Osteocyte (in vitro differentiated cells): ENCODE measurements around the gene ARID3C. TPM values are rescaled to one million over a fixed set of nuclear protein-coding genes. Genes with fewer than 3 reads are reported as not detected.

Experiments used
- DNase-seq: peaks from one replicate; pipeline ENCODE4 v3.0.0; 2021; ENCODE audit warnings: mixed read lengths; ENCODE audit not compliant: unreplicated experiment; ENCODE audit errors: extremely low spot score
- H3K27ac Mint-ChIP-seq: one replicate; pipeline ENCODE4 v1.8.0; 2021; ENCODE audit warnings: mild to moderate bottlenecking, mixed read lengths; ENCODE audit not compliant: unreplicated experiment
- H3K27me3 Mint-ChIP-seq: one replicate; pipeline ENCODE4 v1.8.0; 2021; ENCODE audit warnings: mixed read lengths; ENCODE audit not compliant: unreplicated experiment
- H3K36me3 Mint-ChIP-seq: one replicate; pipeline ENCODE4 v1.8.0; 2021; ENCODE audit warnings: mixed read lengths; ENCODE audit not compliant: unreplicated experiment
- H3K4me1 Mint-ChIP-seq: one replicate; pipeline ENCODE4 v1.8.0; 2021; ENCODE audit warnings: mixed read lengths; ENCODE audit not compliant: unreplicated experiment
- H3K4me3 Mint-ChIP-seq: one replicate; pipeline ENCODE4 v1.8.0; 2021; ENCODE audit warnings: mild to moderate bottlenecking, moderate library complexity, mixed read lengths; ENCODE audit not compliant: unreplicated experiment
- H3K9me3 Mint-ChIP-seq: one replicate; pipeline ENCODE4 v1.8.0; 2021; ENCODE audit warnings: mixed read lengths; ENCODE audit not compliant: unreplicated experiment
- total RNA-seq: library from RNA; stranded (reverse); gene quantifications from 2 replicates; pipeline ENCODE4 v1.2.1, GENCODE V29; 2021
- TF ChIP-seq, protein P1 (sequence below): fragments of 200-600 bp; sonication (generic); IDR thresholded peaks from 2 replicates; pipeline ENCODE4 v1.5.0; 2021; ENCODE audit warnings: antibody characterized with exemption, mild to moderate bottlenecking, moderate library complexity

Gene ARID3C
- total RNA-seq, 1 donor from 2014 or later = not detected

DNA sequence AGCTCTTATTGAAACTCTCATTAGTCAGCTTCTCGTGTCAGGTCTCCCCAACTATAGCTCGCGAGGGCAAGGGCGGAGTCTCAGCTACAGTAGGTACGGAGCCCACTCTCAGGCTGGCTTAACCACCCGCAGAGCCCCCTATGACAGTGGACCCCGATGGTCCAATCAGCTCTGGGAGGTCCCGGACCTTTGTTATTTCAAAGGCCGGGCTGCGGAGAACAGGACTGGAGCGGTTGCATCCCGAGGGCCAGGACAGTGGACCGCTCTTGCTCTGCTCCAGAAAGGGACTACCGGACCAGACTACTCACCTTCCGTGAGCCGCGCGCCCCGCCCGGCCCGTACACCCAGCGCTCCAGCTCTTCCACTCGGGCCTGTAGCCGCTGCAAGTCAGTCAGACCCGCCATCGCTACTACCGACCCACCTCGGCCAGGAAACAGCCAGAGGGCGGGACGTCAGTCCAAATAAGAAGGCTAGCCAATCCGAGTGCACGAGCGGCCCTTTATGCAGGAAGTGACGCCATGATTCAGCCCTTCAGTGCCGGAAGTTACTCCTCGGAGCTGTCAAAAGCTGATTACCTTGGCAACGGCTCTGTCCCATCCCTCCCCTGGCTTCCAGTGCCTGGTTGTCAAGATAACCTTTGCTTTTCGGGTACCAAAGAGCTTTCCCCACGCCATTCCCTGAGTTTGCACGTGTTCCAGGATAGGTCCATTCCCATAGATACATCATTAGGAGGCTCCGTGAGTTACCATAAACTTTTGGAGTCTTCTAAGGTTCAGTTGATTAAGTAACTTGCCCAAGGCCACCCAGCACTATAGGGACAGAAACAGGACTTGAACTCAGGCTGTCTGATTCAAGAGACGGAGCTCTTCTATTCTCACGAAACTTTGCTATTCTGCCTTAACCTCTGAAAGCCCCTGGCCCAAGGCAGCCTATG, 8.5 kb downstream of the ARID3C start, which contains the start of gene DCTN3:
Gene DCTN3 (minus strand): TSS at position 435 of the 934 bp plus-strand sequence. CDS start 31 bp downstream, at position 404.
- Mint-ChIP-seq H3K27me3 (peaks cover 6% of the 10 kb centered on the region), H3K4me3 (peak within 1 kb of the TSS; percentile 91), H3K4me1 (peaks cover 18% of the 10 kb centered on the region), H3K27ac (peak within 1 kb of the TSS; percentile 62), H3K36me3 (peaks cover 9% of the 10 kb centered on the region), H3K9me3 (no peaks in the 10 kb centered on the region)
- DNase-seq = peak; percentile 97
- TF ChIP-seq, protein P1, sequence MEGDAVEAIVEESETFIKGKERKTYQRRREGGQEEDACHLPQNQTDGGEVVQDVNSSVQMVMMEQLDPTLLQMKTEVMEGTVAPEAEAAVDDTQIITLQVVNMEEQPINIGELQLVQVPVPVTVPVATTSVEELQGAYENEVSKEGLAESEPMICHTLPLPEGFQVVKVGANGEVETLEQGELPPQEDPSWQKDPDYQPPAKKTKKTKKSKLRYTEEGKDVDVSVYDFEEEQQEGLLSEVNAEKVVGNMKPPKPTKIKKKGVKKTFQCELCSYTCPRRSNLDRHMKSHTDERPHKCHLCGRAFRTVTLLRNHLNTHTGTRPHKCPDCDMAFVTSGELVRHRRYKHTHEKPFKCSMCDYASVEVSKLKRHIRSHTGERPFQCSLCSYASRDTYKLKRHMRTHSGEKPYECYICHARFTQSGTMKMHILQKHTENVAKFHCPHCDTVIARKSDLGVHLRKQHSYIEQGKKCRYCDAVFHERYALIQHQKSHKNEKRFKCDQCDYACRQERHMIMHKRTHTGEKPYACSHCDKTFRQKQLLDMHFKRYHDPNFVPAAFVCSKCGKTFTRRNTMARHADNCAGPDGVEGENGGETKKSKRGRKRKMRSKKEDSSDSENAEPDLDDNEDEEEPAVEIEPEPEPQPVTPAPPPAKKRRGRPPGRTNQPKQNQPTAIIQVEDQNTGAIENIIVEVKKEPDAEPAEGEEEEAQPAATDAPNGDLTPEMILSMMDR = no peak

DNA sequence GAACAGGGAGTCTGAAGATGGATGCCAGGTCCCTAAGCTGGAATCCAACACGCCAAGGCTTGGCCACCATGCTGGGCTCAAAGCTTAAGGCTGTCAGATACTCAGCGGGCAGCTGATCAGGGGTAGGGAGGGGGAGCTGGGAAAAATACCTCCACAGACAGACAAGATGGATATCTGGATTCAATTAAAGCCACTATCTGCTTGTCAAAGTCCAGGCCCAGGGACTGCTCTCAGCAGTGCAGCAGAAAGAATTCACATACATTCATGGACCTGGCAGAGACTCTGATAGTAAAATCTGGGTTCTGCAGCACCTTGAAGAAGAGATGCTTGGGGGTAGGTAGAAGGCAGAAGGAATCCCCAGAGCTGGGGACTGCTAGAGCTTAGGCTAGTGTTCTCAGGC, 13.7 kb downstream of the ARID3C start:
- no peak for DNase-seq
- H3K4me1 Mint-ChIP-seq = peaks cover 33% of the 10 kb centered on the region
- no peaks in the 10 kb centered on the region for H3K9me3 Mint-ChIP-seq
- no peaks in the 10 kb centered on the region for H3K27me3 Mint-ChIP-seq
- H3K4me3 Mint-ChIP-seq = no peak overlapping the region
- TF ChIP-seq, protein P1 = no peak
- peaks cover 12% of the 10 kb centered on the region for H3K36me3 Mint-ChIP-seq
- no peak overlapping the region for H3K27ac Mint-ChIP-seq

DNA sequence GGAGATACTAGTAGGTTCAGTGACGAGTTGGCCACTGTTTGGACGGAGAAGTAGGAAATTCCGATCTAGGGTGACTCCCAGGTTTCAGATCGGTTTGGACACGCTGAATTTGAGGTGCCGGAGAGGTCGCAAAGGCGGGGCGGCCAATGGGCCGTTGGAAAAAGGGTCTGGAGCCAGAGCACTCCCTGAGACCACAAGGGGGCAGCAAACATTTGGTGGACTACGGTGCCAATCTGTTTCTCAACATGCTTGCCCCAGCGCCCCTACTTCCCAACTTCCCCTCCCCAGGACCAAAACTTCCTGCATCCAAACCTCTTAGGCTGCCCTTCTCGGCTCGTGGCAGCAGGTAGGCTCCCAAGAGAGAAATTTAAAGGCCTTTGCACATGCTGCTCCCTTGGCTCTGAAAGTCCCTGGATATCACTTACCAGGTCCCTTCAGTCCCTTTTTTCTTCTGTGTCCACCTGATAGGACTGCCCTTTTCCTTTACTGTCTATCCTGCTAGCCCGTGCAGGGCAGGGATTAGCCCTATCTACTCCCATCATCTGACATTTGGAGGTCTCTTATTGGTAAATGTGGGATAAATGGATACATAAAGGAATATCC, 16.0 kb downstream of the ARID3C start:
- Mint-ChIP-seq H3K4me3 (peak overlapping the region; percentile 79), H3K27me3 (no peaks in the 10 kb centered on the region), H3K9me3 (no peaks in the 10 kb centered on the region), H3K4me1 (peaks cover 19% of the 10 kb centered on the region), H3K36me3 (peaks cover 12% of the 10 kb centered on the region), H3K27ac (peak overlapping the region; percentile 89)
- TF ChIP-seq, protein P1 = peak; percentile 90
- DNase-seq = no peak

DNA sequence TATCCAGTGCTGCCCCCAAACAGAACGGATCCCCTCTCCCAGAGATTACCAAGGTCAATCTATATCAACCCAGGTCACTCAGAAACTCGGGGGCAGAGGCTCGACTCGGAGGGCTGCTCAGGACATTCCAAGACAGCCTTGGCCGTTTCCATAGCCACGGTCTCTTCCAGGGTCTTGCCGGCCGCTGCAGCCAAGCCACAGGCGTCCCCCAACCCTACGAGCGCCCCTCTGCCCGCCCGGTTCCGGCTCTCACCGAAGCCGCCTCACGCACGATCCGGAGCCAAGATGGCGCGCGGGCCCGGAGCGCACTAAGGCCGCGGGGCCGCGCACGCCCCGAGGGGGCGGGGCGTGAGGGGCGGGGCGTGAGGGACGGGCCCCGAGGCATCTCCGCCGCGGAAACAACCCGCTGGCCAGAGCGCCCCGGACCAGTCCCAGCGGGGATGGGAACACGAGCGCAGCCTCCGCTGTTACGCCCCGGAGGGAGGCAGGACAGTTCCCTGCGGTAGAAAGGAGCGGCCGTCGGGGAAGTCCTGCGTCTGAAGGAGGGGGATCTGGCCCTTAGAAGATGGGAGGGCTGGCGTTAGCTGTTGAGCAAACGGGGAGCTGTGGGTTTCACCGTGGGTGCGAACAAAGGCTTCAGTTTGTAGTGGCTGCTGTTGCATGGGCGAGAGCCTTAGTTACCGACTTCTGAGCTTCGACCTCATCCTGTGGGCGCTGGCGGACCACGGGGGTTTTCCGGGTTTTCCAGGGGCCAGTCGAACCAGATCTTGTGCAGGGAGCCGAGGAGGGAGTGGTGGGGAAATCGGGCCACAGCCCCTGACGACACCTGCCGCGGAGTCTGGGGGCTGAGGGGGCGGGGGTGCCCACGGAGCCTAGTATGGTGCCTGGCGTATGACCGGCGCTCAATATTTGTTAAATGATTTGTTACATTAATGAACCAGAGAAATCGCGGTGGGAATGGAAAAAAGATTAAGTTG, 16.8 kb downstream of the ARID3C start, which contains the start of gene RPP25L:
Gene RPP25L (minus strand): TSS at position 287 of the 977 bp plus-strand sequence. CDS start 801 bp downstream, outside the sequence.
- DNase-seq = peak; percentile 95
- Mint-ChIP-seq H3K27ac (peak within 1 kb of the TSS; percentile 89), H3K9me3 (no peaks in the 10 kb centered on the region), H3K36me3 (peaks cover 12% of the 10 kb centered on the region), H3K4me1 (peaks cover 19% of the 10 kb centered on the region), H3K27me3 (no peaks in the 10 kb centered on the region), H3K4me3 (peak within 1 kb of the TSS; percentile 79)
- TF ChIP-seq, protein P1 = no peak
